HG03175 (cell line): ENCODE results near the gene RFFL.

Source experiments
- ATAC-seq: cut with Tn5 transposase; IDR thresholded peaks from one replicate; pipeline ENCODE4 v1.9.1; 2021; ENCODE audit warnings: mild to moderate bottlenecking, moderate library complexity; ENCODE audit not compliant: unreplicated experiment

The RFFL gene

DNA sequence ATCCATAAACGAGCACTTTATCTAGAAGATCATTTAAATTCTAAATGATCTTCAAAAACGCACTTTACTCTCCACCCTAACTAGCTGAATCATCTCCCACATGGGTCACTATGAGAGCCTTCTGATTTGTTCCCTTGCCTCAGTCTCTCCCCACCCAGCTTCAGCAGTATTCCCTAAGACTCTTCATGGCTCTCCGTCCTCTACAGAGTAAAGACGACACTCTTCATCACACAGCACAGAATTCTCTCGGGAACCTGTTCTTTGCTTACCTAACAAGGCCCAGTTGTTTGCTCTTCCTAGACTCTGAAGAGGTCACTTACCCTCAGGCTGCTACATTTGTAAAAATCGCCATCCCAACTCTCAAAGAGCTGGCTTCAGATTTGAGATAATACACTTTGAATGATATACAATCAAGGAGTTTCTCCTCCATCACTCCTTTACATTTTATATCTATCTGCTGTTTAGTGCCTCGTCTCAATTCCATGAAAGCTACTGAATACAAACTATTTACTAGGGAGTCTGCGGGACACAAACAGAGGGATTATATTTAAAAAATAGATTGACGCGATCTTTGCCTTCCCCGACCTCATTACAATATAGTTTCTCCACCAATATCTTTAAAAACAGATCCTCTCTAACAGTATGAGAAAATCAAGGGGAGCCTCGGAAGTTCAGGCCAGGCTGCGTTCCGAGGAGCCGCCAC lies 83.7 kb downstream of the RFFL start:
- no peak for ATAC-seq

DNA sequence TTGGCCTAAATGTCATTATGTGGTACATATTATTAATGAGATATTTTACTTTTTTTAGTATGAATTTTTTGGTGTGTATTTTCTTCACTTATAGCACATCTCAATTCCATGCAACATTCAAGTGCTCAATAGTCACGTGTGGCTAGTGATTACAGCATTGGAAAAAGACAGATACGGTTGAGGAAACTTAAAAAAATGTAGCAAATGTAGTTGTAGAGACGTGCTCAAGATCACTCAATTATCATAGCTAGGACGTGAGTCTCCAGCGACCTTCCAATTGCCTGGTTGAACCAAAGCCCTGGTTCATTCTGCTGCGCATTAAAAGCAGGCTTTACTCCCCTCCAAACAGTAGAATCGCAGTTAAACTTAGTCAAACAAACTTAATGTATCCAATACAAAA lies 84.4 kb downstream of the RFFL start:
- no peak for ATAC-seq

DNA sequence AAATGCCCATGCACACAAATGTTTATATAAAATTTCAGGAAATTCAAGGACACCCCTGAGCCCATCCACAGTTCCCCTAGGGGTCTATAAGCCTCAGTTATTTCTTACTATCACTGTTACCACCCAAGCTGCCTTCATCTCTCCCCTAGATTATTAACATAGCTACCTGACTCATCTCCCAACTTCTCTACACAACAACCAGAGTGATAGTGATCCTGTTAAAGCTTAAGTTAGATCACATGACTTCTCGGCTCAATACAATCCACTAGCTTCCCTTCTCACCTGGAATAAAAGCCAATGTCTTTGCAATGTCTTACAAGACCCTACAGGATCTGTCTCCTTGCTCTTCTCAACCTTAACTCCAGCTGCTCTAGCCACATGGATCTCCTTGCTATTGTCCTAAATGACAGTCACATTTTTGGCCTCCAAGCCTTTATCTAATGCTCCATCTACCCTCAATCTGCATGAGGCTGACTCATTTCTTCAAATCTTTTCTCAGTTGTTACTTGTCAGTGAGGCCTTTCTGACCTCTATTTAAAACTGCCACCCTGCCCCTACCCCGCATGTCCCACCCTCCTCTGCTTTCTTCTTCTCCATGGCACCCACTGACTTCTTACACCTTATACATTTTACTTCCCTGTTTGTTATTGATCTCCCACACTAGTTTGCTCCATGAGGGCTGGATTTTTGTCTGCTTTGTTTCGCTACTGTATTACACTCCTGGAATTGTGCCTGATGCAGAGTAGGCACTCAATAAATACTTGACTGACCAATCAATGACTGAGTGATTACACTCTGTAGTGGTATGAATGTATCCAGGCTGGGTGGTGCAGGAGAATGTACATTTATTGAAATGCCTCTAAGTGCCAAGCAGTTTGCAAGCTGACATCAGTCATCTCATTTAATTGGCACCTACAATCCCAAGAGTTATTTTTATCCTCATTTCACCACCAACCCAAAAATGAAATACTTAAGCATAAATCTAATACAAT lies 88.4 kb downstream of the RFFL start:
- no peak for ATAC-seq

DNA sequence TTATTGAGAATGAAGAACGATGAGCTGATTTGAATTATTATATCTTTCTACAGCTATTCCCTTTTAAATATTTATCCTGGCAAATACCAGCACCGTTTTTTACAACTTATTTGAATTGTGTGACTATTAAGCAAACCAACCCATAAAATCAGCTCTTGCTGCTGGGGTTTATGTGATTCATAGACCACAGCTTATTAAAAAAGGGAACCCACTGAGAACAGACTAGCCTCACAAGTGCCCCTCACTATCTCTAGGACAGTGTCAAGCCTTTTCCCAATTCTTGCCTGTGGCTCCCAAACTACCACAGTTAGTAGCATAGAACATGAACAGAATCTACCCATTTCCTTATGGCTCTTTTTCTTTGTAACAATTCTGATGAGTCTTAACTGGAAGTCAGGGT lies 89.3 kb downstream of the RFFL start:
- no peak for ATAC-seq

DNA sequence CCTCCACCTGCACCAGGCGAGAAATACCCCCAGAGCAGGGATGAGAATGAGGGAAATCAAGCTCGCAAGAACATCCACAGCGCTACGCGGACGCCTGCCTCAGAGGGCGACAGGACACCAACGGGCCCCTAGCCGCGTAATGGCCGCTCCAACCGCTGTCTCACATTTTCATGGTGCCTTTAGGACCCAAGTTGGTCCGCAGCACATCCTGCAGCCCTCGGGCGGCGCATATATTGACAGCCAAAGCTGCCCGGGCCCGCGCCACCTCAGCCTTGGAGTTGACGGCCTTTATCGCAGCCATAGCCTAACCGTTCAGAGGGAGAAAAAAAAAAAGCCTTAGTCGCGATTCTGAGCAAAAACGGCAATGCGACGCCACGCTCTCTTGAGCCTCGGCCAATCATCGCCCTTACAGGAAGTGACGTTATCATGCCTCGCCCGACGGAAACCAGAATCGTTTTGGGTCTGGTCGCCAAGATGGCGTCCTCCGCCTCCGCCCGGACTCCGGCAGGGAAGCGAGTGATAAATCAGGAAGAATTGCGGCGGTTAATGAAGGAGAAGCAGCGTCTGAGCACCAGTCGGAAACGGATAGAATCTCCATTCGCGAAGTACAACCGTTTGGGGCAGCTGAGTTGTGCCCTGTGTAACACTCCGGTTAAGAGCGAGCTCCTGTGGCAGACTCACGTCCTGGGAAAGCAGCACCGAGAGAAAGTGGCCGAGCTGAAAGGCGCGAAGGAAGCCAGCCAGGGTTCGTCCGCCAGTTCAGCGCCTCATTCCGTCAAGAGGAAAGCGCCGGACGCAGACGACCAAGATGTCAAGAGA lies 102.2 kb downstream of the RFFL start, which contains the start of the genes CCT6B and ZNF830:
Gene CCT6B, minus strand, starts transcription at position 368 of the 819 bp plus-strand sequence. Its CDS starts 67 bp downstream, at position 301.
Gene ZNF830, plus strand, starts transcription at position 448 of the 819 bp plus-strand sequence. Its CDS starts 27 bp downstream, at position 475.
- peak; percentile 92 for ATAC-seq

DNA sequence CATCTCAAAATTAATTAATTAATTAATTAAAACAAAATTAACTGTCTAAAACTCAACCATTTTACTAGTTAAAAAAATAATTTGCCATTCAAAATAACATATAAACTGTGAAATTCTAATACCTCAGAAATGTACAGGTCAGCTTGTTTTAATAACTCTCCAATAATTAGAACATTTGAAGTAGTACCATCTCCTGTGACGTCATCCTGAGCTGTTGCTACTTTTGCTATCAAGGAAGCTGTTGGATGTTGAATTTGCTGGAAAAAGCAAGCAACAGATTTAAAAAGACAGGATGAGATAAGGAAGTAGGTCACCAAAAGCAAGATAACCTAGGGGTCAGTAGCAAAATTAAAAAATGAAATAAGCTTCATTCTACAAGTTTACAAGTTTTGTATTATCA lies 105.1 kb downstream of the RFFL start:
- no peak for ATAC-seq
